Activated CD4-positive, alpha-beta memory T cell treated with anti-CD3 and anti-CD28 coated beads for 36 hours (primary cell): Measurements from ENCODE around the gene CABCOCO1. TPM values are rescaled to one million over a fixed set of nuclear protein-coding genes. Genes with fewer than 3 reads are reported as not detected.

Source experiments
- CTCF ChIA-PET: fragments of 350-600 bp; sonication (Branson Sonifier 250); formaldehyde crosslinking; loops from one replicate; lab custom pipeline; 2021; ENCODE audit warnings: antibody characterized with exemption, inconsistent platforms; lab: Charles Lee
- POLR2A ChIA-PET: fragments of 350-600 bp; sonication (Branson Sonifier 250); formaldehyde crosslinking; loops from one replicate; lab custom pipeline; 2021; ENCODE audit warnings: antibody characterized with exemption; lab: Charles Lee
- DNase-seq: peaks from one replicate; pipeline ENCODE4 v3.0.0-alpha.2; 2020
- H3K27ac Mint-ChIP-seq: one replicate; pipeline ENCODE4 v1.8.0; 2021; ENCODE audit warnings: mixed read lengths
- H3K27me3 Mint-ChIP-seq: one replicate; pipeline ENCODE4 v1.8.0; 2021; ENCODE audit warnings: mixed read lengths
- H3K36me3 Mint-ChIP-seq: one replicate; pipeline ENCODE4 v1.8.0; 2021; ENCODE audit warnings: mixed read lengths
- H3K4me1 Mint-ChIP-seq: one replicate; pipeline ENCODE4 v1.8.0; 2021; ENCODE audit warnings: low read depth, mixed read lengths
- H3K4me3 Mint-ChIP-seq: one replicate; pipeline ENCODE4 v1.8.0; 2021; ENCODE audit warnings: mild to moderate bottlenecking, mixed read lengths
- H3K9me3 Mint-ChIP-seq: one replicate; pipeline ENCODE4 v1.8.0; 2021; ENCODE audit warnings: mixed read lengths
- intact Hi-C: fragments of 100-400 bp; cut with micrococcal nuclease; formaldehyde crosslinking; loops from one replicate; pipeline ENCODE4 v1.15.1; 2023
- total RNA-seq, 2 experiments: library from RNA; stranded (reverse); gene quantifications; one replicate each; pipeline ENCODE4 v1.2.3, GENCODE V29; 2021

The CABCOCO1 gene
- total RNA-seq, 2 experiments from 2014 or later, result not detected

GRCh38 chr10:61751599-61751998 is 88.9 kb downstream of the CABCOCO1 start:
- H3K27ac Mint-ChIP-seq, result peak overlapping the region; percentile 52
- no peaks in the 10 kb centered on the region for H3K9me3 Mint-ChIP-seq
- CTCF ChIA-PET, result interaction anchor here (0.6 to 4.3 kb wide), 33 partner anchors 10 to 611 kb away, joined by 3 to 46 read pairs (median 4); partner anchors contain the start of gene ARID5B

GRCh38 chr10:61752111-61753011 is 89.6 kb downstream of the CABCOCO1 start:
- ChIA-PET CTCF (interaction anchor here (0.6 to 4.3 kb wide), 15 partner anchors 9 to 612 kb away, joined by 3 to 46 read pairs (median 5); no protein-coding TSS in a partner anchor), POLR2A (interaction anchor here (1.5 kb wide), 1 partner anchor 32 kb away, joined by 4 read pairs; no protein-coding TSS in a partner anchor)
- no peaks in the 10 kb centered on the region for H3K36me3 Mint-ChIP-seq
- peaks cover 24% of the 10 kb centered on the region for H3K4me1 Mint-ChIP-seq
- H3K4me3 Mint-ChIP-seq, result peak overlapping the region; percentile 13
- no peaks in the 10 kb centered on the region for H3K27me3 Mint-ChIP-seq
- H3K9me3 Mint-ChIP-seq, result no peaks in the 10 kb centered on the region
- no peak for DNase-seq
- intact Hi-C loops, result loop anchor here (5.0 to 10.0 kb wide), 3 partner anchors 65 to 938 kb away; no protein-coding TSS in a partner anchor
- H3K27ac Mint-ChIP-seq, result peak overlapping the region; percentile 52

More at GRCh38 chr10:61751599-61751998, 88.9 kb downstream of the CABCOCO1 start:
- intact Hi-C loops, result loop anchor here (1.0 to 10.0 kb wide), 8 partner anchors 34 to 937 kb away; no protein-coding TSS in a partner anchor
- POLR2A ChIA-PET, result interaction anchor here (1.1 to 1.7 kb wide), 4 partner anchors 33 to 151 kb away, joined by 3 to 4 read pairs (median 4); no protein-coding TSS in a partner anchor
- DNase-seq, result no peak
- Mint-ChIP-seq H3K4me3 (no peak overlapping the region), H3K36me3 (no peaks in the 10 kb centered on the region), H3K27me3 (no peaks in the 10 kb centered on the region), H3K4me1 (peaks cover 24% of the 10 kb centered on the region)

GRCh38 chr10:61753453-61753852 is 90.7 kb downstream of the CABCOCO1 start:
- no peaks in the 10 kb centered on the region for H3K36me3 Mint-ChIP-seq
- H3K4me1 Mint-ChIP-seq, result peaks cover 24% of the 10 kb centered on the region
- no peak overlapping the region for H3K4me3 Mint-ChIP-seq
- ChIA-PET POLR2A (no interaction called here), CTCF (interaction anchor here (4.3 kb wide), 1 partner anchor 80 kb away, joined by 46 read pairs; no protein-coding TSS in a partner anchor)
- no peak overlapping the region for H3K27ac Mint-ChIP-seq
- H3K9me3 Mint-ChIP-seq, result no peaks in the 10 kb centered on the region
- DNase-seq, result no peak
- no peaks in the 10 kb centered on the region for H3K27me3 Mint-ChIP-seq
- intact Hi-C loops, result loop anchor here (5.0 to 10.0 kb wide), 3 partner anchors 64 to 939 kb away; no protein-coding TSS in a partner anchor

GRCh38 chr10:61754587-61755550 is 92.1 kb downstream of the CABCOCO1 start:
- ChIA-PET CTCF (no interaction called here), POLR2A (no interaction called here)
- Mint-ChIP-seq H3K4me3 (no peak overlapping the region), H3K9me3 (no peaks in the 10 kb centered on the region), H3K4me1 (peaks cover 24% of the 10 kb centered on the region), H3K27ac (no peak overlapping the region), H3K36me3 (no peaks in the 10 kb centered on the region), H3K27me3 (no peaks in the 10 kb centered on the region)
- no peak for DNase-seq
- intact Hi-C loops, result loop anchor here (5.0 to 10.0 kb wide), 3 partner anchors 62 to 940 kb away; no protein-coding TSS in a partner anchor

GRCh38 chr10:61757001-61757400 is 94.3 kb downstream of the CABCOCO1 start:
- no peak overlapping the region for H3K4me3 Mint-ChIP-seq
- H3K36me3 Mint-ChIP-seq, result no peaks in the 10 kb centered on the region
- intact Hi-C loops, result loop anchor here (10.0 kb wide), 1 partner anchor 942 kb away; no protein-coding TSS in a partner anchor
- no peaks in the 10 kb centered on the region for H3K9me3 Mint-ChIP-seq
- ChIA-PET POLR2A (no interaction called here), CTCF (no interaction called here)
- no peak overlapping the region for H3K27ac Mint-ChIP-seq
- DNase-seq, result no peak
- no peaks in the 10 kb centered on the region for H3K27me3 Mint-ChIP-seq
- H3K4me1 Mint-ChIP-seq, result peaks cover 14% of the 10 kb centered on the region

GRCh38 chr10:61757525-61758397 is 95.0 kb downstream of the CABCOCO1 start:
- Mint-ChIP-seq H3K27ac (no peak overlapping the region), H3K4me1 (peaks cover 9% of the 10 kb centered on the region), H3K36me3 (no peaks in the 10 kb centered on the region), H3K9me3 (no peaks in the 10 kb centered on the region), H3K4me3 (no peak overlapping the region), H3K27me3 (no peaks in the 10 kb centered on the region)
- POLR2A ChIA-PET, result no interaction called here
- DNase-seq, result no peak
- CTCF ChIA-PET, result interaction anchor here (1.1 kb wide), 1 partner anchor 11 kb away, joined by 4 read pairs; no protein-coding TSS in a partner anchor
- intact Hi-C loops, result loop anchor here (10.0 kb wide), 1 partner anchor 943 kb away; no protein-coding TSS in a partner anchor

GRCh38 chr10:61758433-61758832 is 95.7 kb downstream of the CABCOCO1 start:
- CTCF ChIA-PET, result interaction anchor here (1.1 kb wide), 1 partner anchor 11 kb away, joined by 4 read pairs; no protein-coding TSS in a partner anchor
- Mint-ChIP-seq H3K27me3 (no peaks in the 10 kb centered on the region), H3K9me3 (no peaks in the 10 kb centered on the region), H3K4me1 (peaks cover 6% of the 10 kb centered on the region), H3K4me3 (no peak overlapping the region), H3K36me3 (no peaks in the 10 kb centered on the region), H3K27ac (no peak overlapping the region)
- DNase-seq, result no peak
- intact Hi-C loops, result loop anchor here (10.0 kb wide), 1 partner anchor 944 kb away; no protein-coding TSS in a partner anchor
- POLR2A ChIA-PET, result no interaction called here

GRCh38 chr10:61759751-61760150 is 97.0 kb downstream of the CABCOCO1 start:
- intact Hi-C loops, result loop anchor here (10.0 kb wide), 1 partner anchor 945 kb away; no protein-coding TSS in a partner anchor
- DNase-seq, result no peak
- H3K4me3 Mint-ChIP-seq, result no peak overlapping the region
- H3K36me3 Mint-ChIP-seq, result no peaks in the 10 kb centered on the region
- H3K4me1 Mint-ChIP-seq, result peaks cover 6% of the 10 kb centered on the region
- no peak overlapping the region for H3K27ac Mint-ChIP-seq
- no peaks in the 10 kb centered on the region for H3K27me3 Mint-ChIP-seq
- H3K9me3 Mint-ChIP-seq, result no peaks in the 10 kb centered on the region
- POLR2A ChIA-PET, result no interaction called here
- CTCF ChIA-PET, result no interaction called here

- POLR2A ChIA-PET, result no interaction called here
- H3K9me3 Mint-ChIP-seq, result no peaks in the 10 kb centered on the region
- H3K27ac Mint-ChIP-seq, result no peak overlapping the region
- peaks cover 16% of the 10 kb centered on the region for H3K4me1 Mint-ChIP-seq
- CTCF ChIA-PET, result interaction anchor here (1.0 to 2.1 kb wide), 2 partner anchors 10 to 16 kb away, joined by 3 to 10 read pairs; no protein-coding TSS in a partner anchor
- no peak overlapping the region for H3K4me3 Mint-ChIP-seq
- intact Hi-C loops, result no loop called here
- H3K36me3 Mint-ChIP-seq, result no peaks in the 10 kb centered on the region
- no peak for DNase-seq
- H3K27me3 Mint-ChIP-seq, result no peaks in the 10 kb centered on the region
These were observed 98.5 kb downstream of the CABCOCO1 start for GRCh38 chr10:61760943-61761824.

GRCh38 chr10:61761825-61762217 is 99.1 kb downstream of the CABCOCO1 start:
- ChIA-PET CTCF (interaction anchor here (1.0 to 2.1 kb wide), 2 partner anchors 11 to 17 kb away, joined by 3 to 10 read pairs; no protein-coding TSS in a partner anchor), POLR2A (no interaction called here)
- Mint-ChIP-seq H3K27ac (no peak overlapping the region), H3K27me3 (no peaks in the 10 kb centered on the region), H3K36me3 (no peaks in the 10 kb centered on the region), H3K4me3 (no peak overlapping the region), H3K9me3 (no peaks in the 10 kb centered on the region), H3K4me1 (peaks cover 16% of the 10 kb centered on the region)
- DNase-seq, result no peak
- intact Hi-C loops, result loop anchor here (2.0 kb wide), 1 partner anchor 23 kb away; no protein-coding TSS in a partner anchor
